Hepatocyte (in vitro differentiated cells): ENCODE results near the gene C6orf47. TPM values are rescaled to one million over a fixed set of nuclear protein-coding genes. Genes with fewer than 3 reads are reported as not detected.

Source experiments
- DNase-seq: peaks from one replicate; pipeline ENCODE4 v3.0.0-alpha.2; 2016; ENCODE audit warnings: low spot score
- H2AFZ ChIP-seq: fragments of 200-600 bp; sonication (generic); 2 replicates; pipeline ENCODE4 v1.6.0; 2016; ENCODE audit warnings: antibody characterized with exemption, mild to moderate bottlenecking
- H3K27ac ChIP-seq: fragments of 200-600 bp; sonication (generic); 2 replicates; pipeline ENCODE4 v1.5.1; 2016; ENCODE audit warnings: mild to moderate bottlenecking
- H3K27me3 ChIP-seq: fragments of 200-600 bp; sonication (generic); 2 replicates; pipeline ENCODE4 v1.6.1; 2016
- H3K36me3 ChIP-seq: fragments of 200-600 bp; sonication (generic); replicated peaks from 2 replicates; pipeline ENCODE4 v1.5.1; 2016; ENCODE audit warnings: low read depth; ENCODE audit not compliant: insufficient read depth
- H3K4me1 ChIP-seq: fragments of 200-600 bp; sonication (generic); 2 replicates; pipeline ENCODE4 v1.5.1; 2016; ENCODE audit warnings: mild to moderate bottlenecking, moderate library complexity; ENCODE audit not compliant: insufficient read depth
- H3K4me2 ChIP-seq: fragments of 200-600 bp; sonication (generic); 2 replicates; pipeline ENCODE4 v1.6.0; 2016
- H3K4me3 ChIP-seq: fragments of 200-600 bp; sonication (generic); 2 replicates; pipeline ENCODE4 v1.5.1; 2016; ENCODE audit warnings: mild to moderate bottlenecking
- H3K79me2 ChIP-seq: fragments of 200-600 bp; sonication (generic); 2 replicates; pipeline ENCODE4 v1.6.0; 2017; ENCODE audit warnings: mild to moderate bottlenecking
- H3K9me2 ChIP-seq: fragments of 200-600 bp; sonication (generic); replicated peaks from 2 replicates; pipeline ENCODE4 v1.6.0; 2017; ENCODE audit warnings: mild to moderate bottlenecking; ENCODE audit not compliant: insufficient read depth
- H3K9me3 ChIP-seq: fragments of 200-600 bp; sonication (generic); 2 replicates; pipeline ENCODE4 v1.5.1; 2016; ENCODE audit warnings: low read depth, mild to moderate bottlenecking
- H4K20me1 ChIP-seq: fragments of 200-600 bp; sonication (generic); 2 replicates; pipeline ENCODE4 v1.6.0; 2016; ENCODE audit warnings: mild to moderate bottlenecking; ENCODE audit not compliant: insufficient read depth, poor library complexity, severe bottlenecking
- EZH2 ChIP-seq: fragments of 200-600 bp; sonication (generic); IDR thresholded peaks from 2 replicates; pipeline ENCODE4 v1.6.1; 2016; ENCODE audit warnings: antibody characterized with exemption, mild to moderate bottlenecking, borderline replicate concordance
- EZH2phosphoT487 ChIP-seq: fragments of 200-600 bp; sonication (generic); IDR thresholded peaks from one replicate; pipeline ENCODE4 v1.6.1; 2018; ENCODE audit warnings: antibody characterized with exemption, mild to moderate bottlenecking, low read depth, moderate library complexity; ENCODE audit not compliant: unreplicated experiment, severe bottlenecking
- WGBS: methylation state at CpG from one replicate; pipeline ENCODE4 v1.1.6; 2016; ENCODE audit warnings: low lambda C conversion rate; ENCODE audit errors: missing lambda C conversion rate; 5-methylcytosine and 5-hydroxymethylcytosine counted together
- polyA plus RNA-seq: library from polyadenylated mRNA; unstranded; fragments of >200 nt; fragmentation: Nextera tagmentation; extraction: Ambion mirVana; gene quantifications from 2 replicates; pipeline ENCODE4 v1.2.1, GENCODE V29; 2016
- total RNA-seq: library from RNA; depleted of rRNA; stranded (reverse); fragments of >200 nt; gene quantifications from 2 replicates; pipeline ENCODE4 v1.2.3, GENCODE V29; 2014
- TF ChIP-seq, protein P1 (sequence below): fragments of 200-600 bp; sonication (generic); IDR thresholded peaks from 2 replicates; pipeline ENCODE4 v1.5.1; 2016; ENCODE audit warnings: antibody characterized with exemption, mild to moderate bottlenecking; ENCODE audit not compliant: poor library complexity

C6orf47 gene
- total and polyA plus RNA-seq, 2 experiments from 2014 or later = 23.3 to 25.4 TPM

GRCh38 chr6:31669676-31670075, 9.1 kb upstream of the C6orf47 start, which contains the start of gene LY6G5B:
Gene LY6G5B, plus strand, starts transcription at chr6:31669976. Its CDS starts 975 bp downstream, at chr6:31670951.
- TF ChIP-seq, protein P1, sequence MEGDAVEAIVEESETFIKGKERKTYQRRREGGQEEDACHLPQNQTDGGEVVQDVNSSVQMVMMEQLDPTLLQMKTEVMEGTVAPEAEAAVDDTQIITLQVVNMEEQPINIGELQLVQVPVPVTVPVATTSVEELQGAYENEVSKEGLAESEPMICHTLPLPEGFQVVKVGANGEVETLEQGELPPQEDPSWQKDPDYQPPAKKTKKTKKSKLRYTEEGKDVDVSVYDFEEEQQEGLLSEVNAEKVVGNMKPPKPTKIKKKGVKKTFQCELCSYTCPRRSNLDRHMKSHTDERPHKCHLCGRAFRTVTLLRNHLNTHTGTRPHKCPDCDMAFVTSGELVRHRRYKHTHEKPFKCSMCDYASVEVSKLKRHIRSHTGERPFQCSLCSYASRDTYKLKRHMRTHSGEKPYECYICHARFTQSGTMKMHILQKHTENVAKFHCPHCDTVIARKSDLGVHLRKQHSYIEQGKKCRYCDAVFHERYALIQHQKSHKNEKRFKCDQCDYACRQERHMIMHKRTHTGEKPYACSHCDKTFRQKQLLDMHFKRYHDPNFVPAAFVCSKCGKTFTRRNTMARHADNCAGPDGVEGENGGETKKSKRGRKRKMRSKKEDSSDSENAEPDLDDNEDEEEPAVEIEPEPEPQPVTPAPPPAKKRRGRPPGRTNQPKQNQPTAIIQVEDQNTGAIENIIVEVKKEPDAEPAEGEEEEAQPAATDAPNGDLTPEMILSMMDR = no peak
- no peak for TF ChIP-seq EZH2
- TF ChIP-seq EZH2phosphoT487 = no peak
- no peak within 1 kb of the TSS for H3K4me2 ChIP-seq
- WGBS = 92% methylated on average over 8 of the region's 8 CpGs
- no peaks in the 10 kb centered on the region for H3K36me3 ChIP-seq
- no peaks in the 10 kb centered on the region for H3K27me3 ChIP-seq
- no peaks in the 10 kb centered on the region for H3K4me1 ChIP-seq
- no peak within 1 kb of the TSS for H3K27ac ChIP-seq
- H3K9me3 ChIP-seq = no peaks in the 10 kb centered on the region
- no peak within 1 kb of the TSS for H2AFZ ChIP-seq
- no peaks in the 10 kb centered on the region for H4K20me1 ChIP-seq
- H3K4me3 ChIP-seq = no peak within 1 kb of the TSS
- H3K79me2 ChIP-seq = peaks cover 30% of the 10 kb centered on the region
- DNase-seq = no peak
- no peaks in the 10 kb centered on the region for H3K9me2 ChIP-seq

DNA sequence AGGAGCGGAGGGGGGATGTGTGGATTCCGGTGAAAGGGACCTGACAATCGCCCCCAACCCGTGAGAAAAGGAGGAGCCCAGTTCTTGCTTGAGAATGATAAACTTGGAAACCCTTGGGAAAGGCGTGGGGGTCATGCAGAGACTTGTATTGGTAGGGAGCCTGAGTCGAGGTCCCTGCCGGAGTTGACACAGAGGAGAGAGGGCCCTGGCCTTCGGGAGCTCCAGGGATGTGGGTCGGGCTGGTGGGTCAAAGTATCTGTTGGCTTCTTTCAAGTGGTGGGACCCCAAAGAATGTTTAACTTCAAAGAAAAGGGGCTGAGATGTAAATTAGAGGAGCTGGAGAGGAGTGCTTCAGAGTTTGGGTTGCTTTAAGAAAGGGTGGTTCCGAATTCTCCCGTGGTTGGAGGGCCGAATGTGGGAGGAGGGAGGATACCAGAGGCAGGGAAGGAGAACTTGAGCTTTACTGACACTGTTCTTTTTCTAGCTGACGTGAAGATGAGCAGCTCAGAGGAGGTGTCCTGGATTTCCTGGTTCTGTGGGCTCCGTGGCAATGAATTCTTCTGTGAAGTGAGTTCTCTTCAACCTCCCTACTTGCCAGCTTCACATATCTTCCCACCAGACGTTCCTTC, 5.9 kb upstream of the C6orf47 start:
- Histone ChIP-seq H3K27me3 (no peaks in the 10 kb centered on the region), H3K4me3 (peak overlapping the region; percentile 76), H3K9me2 (no peaks in the 10 kb centered on the region), H2AFZ (peak overlapping the region; percentile 45), H3K27ac (peak overlapping the region; percentile 89), H3K9me3 (no peaks in the 10 kb centered on the region), H4K20me1 (no peaks in the 10 kb centered on the region), H3K36me3 (no peaks in the 10 kb centered on the region), H3K79me2 (peaks cover 59% of the 10 kb centered on the region), H3K4me2 (peak overlapping the region; percentile 95), H3K4me1 (peaks cover 13% of the 10 kb centered on the region)
- TF ChIP-seq EZH2 (no peak), EZH2phosphoT487 (no peak)
- TF ChIP-seq, protein P1 = no peak
- DNase-seq = no peak
- 12% methylated on average over 13 of the region's 15 CpGs for WGBS

DNA sequence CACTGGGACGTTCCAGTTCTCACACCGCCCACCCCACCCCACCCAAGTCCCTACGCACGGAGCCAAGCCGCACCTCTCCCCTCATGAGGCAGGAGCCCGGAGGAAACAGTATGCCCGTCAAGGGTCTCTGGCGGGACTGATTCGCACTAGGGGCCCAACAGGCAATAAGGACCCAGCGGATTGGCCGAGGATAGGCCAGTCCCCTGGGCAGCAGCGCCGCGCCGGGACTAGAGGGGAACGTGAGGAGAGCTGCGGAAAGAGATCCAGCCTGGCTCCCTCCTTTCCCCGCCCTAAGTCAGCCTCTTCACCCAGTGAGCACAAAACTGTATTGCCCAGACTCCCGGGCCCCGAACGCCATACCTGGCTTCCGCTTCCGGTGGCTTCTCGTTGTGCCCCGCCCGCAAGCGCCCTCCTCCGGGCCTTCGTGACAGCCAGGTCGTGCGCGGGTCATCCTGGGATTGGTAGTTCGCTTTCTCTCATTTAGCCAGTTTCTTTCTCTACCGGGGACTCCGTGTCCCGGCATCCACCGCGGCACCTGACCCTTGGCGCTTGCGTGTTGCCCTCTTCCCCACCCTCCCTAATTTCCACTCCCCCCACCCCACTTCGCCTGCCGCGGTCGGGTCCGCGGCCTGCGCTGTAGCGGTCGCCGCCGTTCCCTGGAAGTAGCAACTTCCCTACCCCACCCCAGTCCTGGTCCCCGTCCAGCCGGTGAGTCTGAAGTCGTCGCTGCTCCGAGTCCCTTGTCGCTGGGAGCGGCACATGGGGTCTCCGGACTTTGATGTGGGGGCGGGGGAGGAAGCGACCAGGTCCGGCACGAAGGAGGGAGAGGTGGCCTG, 5.1 kb upstream of the C6orf47 start, which contains the start of gene CSNK2B:
TSS of gene CSNK2B (plus strand) at position 580 of the 836 bp plus-strand sequence. CDS start 752 bp downstream, outside the sequence.
- Histone ChIP-seq H3K27ac (peak within 1 kb of the TSS; percentile 93), H3K4me3 (peak within 1 kb of the TSS; percentile 76), H3K9me3 (no peaks in the 10 kb centered on the region), H2AFZ (peak within 1 kb of the TSS; percentile 45), H3K79me2 (peaks cover 63% of the 10 kb centered on the region), H3K9me2 (no peaks in the 10 kb centered on the region), H3K4me1 (peaks cover 19% of the 10 kb centered on the region), H4K20me1 (no peaks in the 10 kb centered on the region), H3K36me3 (no peaks in the 10 kb centered on the region), H3K27me3 (no peaks in the 10 kb centered on the region), H3K4me2 (peak within 1 kb of the TSS; percentile 95)
- DNase-seq = peak; percentile 98
- 1% methylated on average over 50 of the region's 63 CpGs for WGBS
- TF ChIP-seq EZH2 (no peak), EZH2phosphoT487 (no peak)
- TF ChIP-seq, protein P1 = no peak
